Fibroblast of lung (primary cell): Measurements from ENCODE around the gene RNF2.

Experiments
- CTCF ChIP-seq, 2 donors: IDR thresholded peaks in 1 of 2; conservative IDR thresholded peaks in 1 of 2; 1 replicate in 1 of 2; 2 replicates in 1 of 2; pipeline ENCODE4 v1.5.1; 2011 to 2012; ENCODE audit warnings: low read length in 2 of 2, control low read depth in 1 of 2, inconsistent platforms in 1 of 2, low read depth in 1 of 2, mild to moderate bottlenecking in 1 of 2
- EZH2 ChIP-seq: IDR thresholded peaks from 2 replicates; pipeline ENCODE4 v1.5.1; 2012; ENCODE audit warnings: low read length, control low read depth, mild to moderate bottlenecking; ENCODE audit errors: missing control alignments

GRCh38 chr1:185094761-185095160, 49.4 kb downstream of the RNF2 start:
- no peak for TF ChIP-seq CTCF (conservative IDR thresholded peaks at IDR 0.05 in 1 of 2, IDR thresholded peaks at IDR 0.05 in 1 of 2; ENCODE audit: low read depth in 1 of 2, low read length in 2 of 2)
- TF ChIP-seq EZH2 = no peak
